Mesothelial cell of epicardium (in vitro differentiated cells): ENCODE measurements around the gene DOCK4. TPM values are rescaled to one million over a fixed set of nuclear protein-coding genes. Genes with fewer than 3 reads are reported as not detected.

ENCODE experiments used
- DNase-seq, 2 experiments: peaks; one replicate each; pipeline ENCODE4 v3.0.0; 2021; ENCODE audit warnings: low spot score in 2 of 2; ENCODE audit not compliant: unreplicated experiment in 2 of 2
- H3K27ac Mint-ChIP-seq: 2 replicates; pipeline ENCODE4 v1.8.0; 2021; ENCODE audit warnings: mixed read lengths
- H3K27me3 Mint-ChIP-seq: 2 replicates; pipeline ENCODE4 v1.8.0; 2021; ENCODE audit warnings: low read depth, mixed read lengths
- H3K36me3 Mint-ChIP-seq: 2 replicates; pipeline ENCODE4 v1.8.0; 2021; ENCODE audit warnings: mixed read lengths
- H3K4me1 Mint-ChIP-seq: 2 replicates; pipeline ENCODE4 v1.8.0; 2021; ENCODE audit warnings: mixed read lengths
- H3K4me3 Mint-ChIP-seq: 2 replicates; pipeline ENCODE4 v1.8.0; 2021; ENCODE audit warnings: mild to moderate bottlenecking, moderate library complexity, mixed read lengths
- H3K9me3 Mint-ChIP-seq: 2 replicates; pipeline ENCODE4 v1.8.0; 2021; ENCODE audit warnings: mixed read lengths
- CTCF ChIP-seq: fragments of 200-600 bp; sonication (generic); IDR thresholded peaks from one replicate; pipeline ENCODE4 v1.5.0; 2021; ENCODE audit warnings: antibody characterized with exemption; ENCODE audit not compliant: unreplicated experiment
- total RNA-seq: library from RNA; stranded (reverse); gene quantifications from 3 replicates; pipeline ENCODE4 v1.2.1, GENCODE V29; 2021

DOCK4 gene
- total RNA-seq, 1 donor from 2014 or later = 27.7 TPM

- Mint-ChIP-seq H3K36me3 (peaks cover 36% of the 10 kb centered on the region), H3K4me1 (peaks cover 6% of the 10 kb centered on the region), H3K9me3 (peaks cover 22% of the 10 kb centered on the region), H3K4me3 (no peak overlapping the region), H3K27me3 (no peaks in the 10 kb centered on the region), H3K27ac (no peak overlapping the region)
- no peak for DNase-seq
- TF ChIP-seq CTCF = no peak
These were observed 327.4 kb downstream of the DOCK4 start for GRCh38 chr7:111878785-111879184.

- no peak for TF ChIP-seq CTCF
- DNase-seq = no peak
- Mint-ChIP-seq H3K4me3 (no peak overlapping the region), H3K27ac (no peak overlapping the region), H3K9me3 (peaks cover 22% of the 10 kb centered on the region), H3K36me3 (peaks cover 36% of the 10 kb centered on the region), H3K27me3 (no peaks in the 10 kb centered on the region), H3K4me1 (peaks cover 14% of the 10 kb centered on the region)
These were observed 328.3 kb downstream of the DOCK4 start for GRCh38 chr7:111877931-111878330.

- no peak for TF ChIP-seq CTCF
- H3K4me1 Mint-ChIP-seq = peaks cover 36% of the 10 kb centered on the region
- no peaks in the 10 kb centered on the region for H3K27me3 Mint-ChIP-seq
- no peak overlapping the region for H3K27ac Mint-ChIP-seq
- no peaks in the 10 kb centered on the region for H3K9me3 Mint-ChIP-seq
- peaks cover 19% of the 10 kb centered on the region for H3K36me3 Mint-ChIP-seq
- DNase-seq = no peak
- no peak overlapping the region for H3K4me3 Mint-ChIP-seq
These were observed 332.1 kb downstream of the DOCK4 start for GRCh38 chr7:111873963-111874690.

- no peak overlapping the region for H3K4me3 Mint-ChIP-seq
- H3K4me1 Mint-ChIP-seq = peaks cover 36% of the 10 kb centered on the region
These were observed 332.9 kb downstream of the DOCK4 start for GRCh38 chr7:111873326-111873646.

GRCh38 chr7:111872450-111873325 is 333.5 kb downstream of the DOCK4 start:
- Mint-ChIP-seq H3K4me3 (no peak overlapping the region), H3K27me3 (no peaks in the 10 kb centered on the region), H3K4me1 (peaks cover 36% of the 10 kb centered on the region), H3K36me3 (peaks cover 13% of the 10 kb centered on the region), H3K27ac (peak overlapping the region; percentile 13), H3K9me3 (no peaks in the 10 kb centered on the region)
- no peak for TF ChIP-seq CTCF
- DNase-seq = no peak

More at GRCh38 chr7:111873326-111873646, 332.9 kb downstream of the DOCK4 start:
- no peak for DNase-seq
- peaks cover 19% of the 10 kb centered on the region for H3K36me3 Mint-ChIP-seq
- no peak for TF ChIP-seq CTCF
- H3K27me3 Mint-ChIP-seq = no peaks in the 10 kb centered on the region
- H3K27ac Mint-ChIP-seq = peak overlapping the region; percentile 40
- no peaks in the 10 kb centered on the region for H3K9me3 Mint-ChIP-seq
